C4-2B (cell line): Measurements from ENCODE around the gene ATP1A1.

Experiments
- H3K27ac ChIP-seq: fragments of 450-650 bp; 2 replicates; pipeline ENCODE4 v1.5.1; 2017
- ZFX ChIP-seq: fragments of 450-650 bp; IDR thresholded peaks from 2 replicates; pipeline ENCODE4 v1.6.1; 2017
- TF ChIP-seq, protein P1 (sequence below): fragments of 450-650 bp; conservative IDR thresholded peaks from 2 replicates; pipeline ENCODE4 v1.5.1; 2017; ENCODE audit warnings: mild to moderate bottlenecking

Gene ATP1A1

DNA sequence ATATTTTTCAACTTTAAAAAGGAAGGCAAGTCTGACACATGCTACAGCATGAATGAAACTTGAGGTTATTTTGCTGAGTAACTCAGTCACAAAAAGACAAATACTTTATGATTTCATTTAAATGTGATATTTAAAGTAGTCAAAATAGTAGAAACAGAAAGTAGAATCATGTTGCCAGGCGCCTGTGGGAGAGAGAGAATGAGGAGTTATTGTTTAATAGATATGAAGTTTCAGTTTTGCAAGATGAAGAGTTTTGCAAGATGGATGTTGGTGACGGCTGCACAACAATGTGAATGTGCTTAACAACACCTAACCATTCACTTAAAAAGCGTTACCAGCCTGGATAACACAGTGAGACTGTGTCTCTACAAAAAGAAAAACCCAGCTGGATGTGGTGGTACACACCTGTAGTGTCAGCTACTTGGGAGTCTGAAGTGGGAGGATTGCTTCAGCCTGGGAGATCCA, 20.7 kb upstream of the ATP1A1 start:
- H3K27ac ChIP-seq: no peak overlapping the region
- TF ChIP-seq ZFX: no peak
- TF ChIP-seq, protein P1, sequence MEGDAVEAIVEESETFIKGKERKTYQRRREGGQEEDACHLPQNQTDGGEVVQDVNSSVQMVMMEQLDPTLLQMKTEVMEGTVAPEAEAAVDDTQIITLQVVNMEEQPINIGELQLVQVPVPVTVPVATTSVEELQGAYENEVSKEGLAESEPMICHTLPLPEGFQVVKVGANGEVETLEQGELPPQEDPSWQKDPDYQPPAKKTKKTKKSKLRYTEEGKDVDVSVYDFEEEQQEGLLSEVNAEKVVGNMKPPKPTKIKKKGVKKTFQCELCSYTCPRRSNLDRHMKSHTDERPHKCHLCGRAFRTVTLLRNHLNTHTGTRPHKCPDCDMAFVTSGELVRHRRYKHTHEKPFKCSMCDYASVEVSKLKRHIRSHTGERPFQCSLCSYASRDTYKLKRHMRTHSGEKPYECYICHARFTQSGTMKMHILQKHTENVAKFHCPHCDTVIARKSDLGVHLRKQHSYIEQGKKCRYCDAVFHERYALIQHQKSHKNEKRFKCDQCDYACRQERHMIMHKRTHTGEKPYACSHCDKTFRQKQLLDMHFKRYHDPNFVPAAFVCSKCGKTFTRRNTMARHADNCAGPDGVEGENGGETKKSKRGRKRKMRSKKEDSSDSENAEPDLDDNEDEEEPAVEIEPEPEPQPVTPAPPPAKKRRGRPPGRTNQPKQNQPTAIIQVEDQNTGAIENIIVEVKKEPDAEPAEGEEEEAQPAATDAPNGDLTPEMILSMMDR: no peak

DNA sequence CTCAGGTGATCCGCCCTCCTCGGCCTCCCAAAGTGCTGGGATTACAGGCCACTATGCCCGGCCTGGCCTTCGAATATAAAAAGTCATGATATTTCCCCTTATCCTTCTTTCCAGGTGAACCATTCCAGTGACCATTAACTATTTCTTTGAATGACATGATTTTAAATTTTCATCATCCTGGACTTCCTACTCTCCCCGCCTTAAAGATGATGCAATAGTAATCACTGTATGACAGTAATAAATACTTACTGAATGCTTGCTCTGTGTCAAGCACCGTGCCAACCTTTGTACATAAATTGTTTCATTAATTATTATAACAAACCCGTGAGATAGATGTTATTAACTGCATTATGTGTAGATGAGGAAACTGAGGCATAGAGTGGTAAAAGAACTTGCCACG, 19.9 kb upstream of the ATP1A1 start:
- TF ChIP-seq, protein P1: no peak
- no peak for TF ChIP-seq ZFX

DNA sequence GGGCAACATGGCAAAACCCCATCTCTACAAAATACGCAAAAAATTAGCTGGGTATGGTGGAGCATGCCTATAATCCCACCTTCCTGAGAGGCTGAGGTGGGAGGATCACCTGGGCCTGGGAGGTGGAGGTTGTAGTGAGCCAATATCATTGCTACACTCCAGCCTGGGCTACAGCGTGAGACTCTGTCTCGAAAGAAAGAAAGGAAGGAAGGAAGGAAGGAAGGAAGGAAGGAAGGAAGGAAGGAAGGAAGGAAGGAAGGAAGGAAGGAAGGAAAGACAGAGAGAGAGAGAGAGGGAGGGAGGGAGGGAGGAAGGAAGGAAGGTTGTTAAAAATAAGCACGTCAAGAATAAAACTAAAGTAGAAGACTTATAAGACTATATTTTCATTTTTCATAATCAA, 17.0 kb upstream of the ATP1A1 start:
- H3K27ac ChIP-seq: no peak overlapping the region
- TF ChIP-seq ZFX: no peak
- TF ChIP-seq, protein P1: no peak

More for the DNA sequence above, 19.9 kb upstream of the ATP1A1 start:
- H3K27ac ChIP-seq: no peak overlapping the region

DNA sequence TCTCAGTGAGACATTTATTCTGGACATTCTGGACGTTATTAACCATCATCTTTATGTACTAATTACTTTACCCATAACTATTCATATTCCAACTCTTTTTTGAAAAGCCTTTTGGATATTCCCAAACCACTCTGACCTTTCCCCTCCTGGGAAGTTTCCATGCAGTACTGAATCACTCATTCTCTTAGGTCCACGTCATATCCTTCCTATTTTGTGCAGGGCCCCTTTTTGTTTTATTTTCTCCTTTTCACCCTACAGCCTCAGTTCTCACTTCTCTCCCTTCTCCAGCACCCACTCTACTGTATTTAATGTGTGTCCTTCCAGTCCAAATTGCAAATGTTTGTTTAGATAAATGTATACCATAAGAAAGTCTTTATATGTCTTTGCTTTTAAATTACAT, 16.4 kb upstream of the ATP1A1 start:
- no peak overlapping the region for H3K27ac ChIP-seq
- no peak for TF ChIP-seq ZFX
- TF ChIP-seq, protein P1: no peak

DNA sequence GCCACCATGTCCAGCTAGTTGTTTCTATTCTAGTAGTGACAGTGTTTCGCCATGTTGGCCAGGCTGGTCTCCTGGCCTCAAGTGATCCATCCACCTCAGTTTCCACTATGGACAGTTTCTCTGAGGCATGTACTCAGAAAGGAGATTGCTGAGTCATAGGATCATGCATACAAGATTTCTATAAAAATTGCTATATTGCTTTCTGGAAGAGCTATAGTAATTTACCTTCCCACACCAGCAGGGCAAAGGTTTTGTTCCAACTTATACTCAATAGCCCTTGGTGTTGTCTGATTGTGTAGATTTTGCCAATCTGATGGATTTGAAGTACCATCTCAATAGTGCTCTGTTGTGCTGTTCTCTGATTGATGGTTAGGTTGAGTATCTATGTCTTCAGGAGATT, 15.6 kb upstream of the ATP1A1 start:
- TF ChIP-seq, protein P1: no peak
- no peak for TF ChIP-seq ZFX
- no peak overlapping the region for H3K27ac ChIP-seq

DNA sequence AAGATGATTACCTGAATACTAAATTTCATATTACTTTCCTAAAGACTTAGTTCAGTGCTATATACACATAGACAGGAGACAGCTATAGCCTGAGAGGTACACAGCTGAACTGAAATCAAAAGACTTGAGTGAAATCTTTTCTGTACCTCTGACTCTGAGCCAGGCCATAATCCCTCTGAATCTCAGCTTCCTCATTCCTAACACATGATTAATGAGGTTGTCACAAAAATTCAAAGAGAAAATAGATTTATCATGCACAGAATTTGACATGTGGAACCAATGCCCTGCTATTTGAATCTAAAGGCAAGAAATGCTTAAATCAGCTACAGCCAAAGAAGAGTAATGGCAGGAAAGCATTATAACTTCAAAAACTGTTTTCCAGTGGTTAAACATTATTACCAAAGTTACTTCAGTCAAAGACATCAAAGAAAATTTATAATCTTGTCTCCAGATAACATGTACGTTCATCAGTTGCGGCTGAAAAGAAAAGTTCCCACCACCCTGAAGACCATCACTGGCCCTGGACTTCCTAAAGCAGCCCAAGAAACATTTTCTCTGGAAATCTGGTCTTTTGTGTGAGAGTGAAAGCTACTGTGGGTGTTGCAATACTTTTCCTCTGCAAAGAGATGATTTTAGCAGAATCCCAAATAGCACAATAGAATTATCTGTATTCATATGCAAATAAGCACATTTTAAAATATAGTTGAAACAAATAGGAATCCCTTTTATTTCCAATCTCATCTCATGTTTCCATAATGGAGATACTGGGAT, 13.8 kb upstream of the ATP1A1 start:
- TF ChIP-seq ZFX: no peak
- TF ChIP-seq, protein P1: no peak
- no peak overlapping the region for H3K27ac ChIP-seq

DNA sequence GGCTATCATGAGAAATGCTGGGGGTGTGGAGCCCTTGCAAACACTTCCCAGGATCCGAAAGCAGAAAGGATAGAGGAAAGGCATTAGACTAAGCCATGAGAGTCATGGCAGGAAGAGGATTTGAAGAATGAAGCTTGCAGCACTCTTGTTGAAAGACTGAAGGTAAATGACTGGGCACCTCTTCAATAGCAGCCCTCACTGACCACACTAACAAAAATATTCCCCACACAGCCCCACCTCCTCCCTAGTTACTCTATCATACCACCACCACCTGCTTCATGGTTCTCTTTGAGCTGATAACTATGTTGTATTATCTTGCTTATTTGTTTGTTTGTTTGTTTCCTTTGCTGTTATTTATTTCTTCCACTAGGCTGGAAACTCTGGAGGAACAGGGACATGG, 13.2 kb upstream of the ATP1A1 start:
- TF ChIP-seq ZFX: no peak
- TF ChIP-seq, protein P1: no peak
- no peak overlapping the region for H3K27ac ChIP-seq
